ENCODE results near the gene OR10T2.
"Not testable (repeated sequence)": the region's sequence is repeated elsewhere in the genome, so short reads cannot be mapped to it uniquely, and the experiment has no call there.

The OR10T2 gene

GRCh38 chr1:158398818-158399514 lies at the start of gene OR10T2:
Gene OR10T2, minus strand, starts transcription at chr1:158399466. Its CDS starts 0 bp downstream, at chr1:158399466.
- DNase-seq: no peak

DNA sequence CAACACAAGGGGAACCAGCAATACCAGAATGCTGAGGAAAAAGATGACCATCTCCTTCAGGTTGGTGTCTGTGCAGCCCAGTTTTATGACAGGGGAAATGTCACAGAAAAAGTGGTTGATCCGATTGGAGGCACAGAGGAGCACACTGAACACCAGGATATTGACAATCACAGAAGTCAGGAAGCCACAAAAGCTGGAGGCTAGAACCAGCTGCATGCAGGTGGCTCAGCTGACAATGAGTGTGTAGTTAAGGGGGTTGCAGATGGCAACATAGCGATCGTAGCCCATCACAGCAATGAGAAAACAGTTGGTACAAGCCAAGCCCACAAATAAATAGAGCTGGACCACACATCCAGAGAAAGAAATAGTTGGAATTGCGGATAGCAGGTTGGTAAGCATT lies 46.1 kb upstream of the OR10T2 start:
- no peak for DNase-seq

GRCh38 chr1:158434741-158435140 lies 35.5 kb upstream of the OR10T2 start:
- no peak for DNase-seq

DNA sequence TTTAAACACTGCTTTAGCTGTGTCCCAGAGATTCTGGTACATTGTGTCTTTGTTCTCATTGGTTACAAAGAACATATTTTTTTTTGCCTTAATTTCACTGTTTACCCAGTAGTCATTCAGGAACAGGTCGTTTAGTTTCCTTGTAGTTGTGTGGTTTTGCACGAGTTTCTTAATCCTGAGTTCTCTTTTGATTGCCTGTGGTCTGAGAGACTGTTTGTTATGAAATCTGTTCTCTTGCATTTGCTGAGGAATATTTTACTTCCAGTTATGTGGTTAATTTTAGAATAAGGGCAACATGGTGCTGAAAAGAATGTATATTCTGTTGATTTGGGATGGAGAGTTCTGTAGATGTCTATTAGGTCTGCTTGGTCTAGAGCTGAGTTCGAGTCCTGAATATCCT lies 30.9 kb upstream of the OR10T2 start:
- not testable (repeated sequence) for DNase-seq

DNA sequence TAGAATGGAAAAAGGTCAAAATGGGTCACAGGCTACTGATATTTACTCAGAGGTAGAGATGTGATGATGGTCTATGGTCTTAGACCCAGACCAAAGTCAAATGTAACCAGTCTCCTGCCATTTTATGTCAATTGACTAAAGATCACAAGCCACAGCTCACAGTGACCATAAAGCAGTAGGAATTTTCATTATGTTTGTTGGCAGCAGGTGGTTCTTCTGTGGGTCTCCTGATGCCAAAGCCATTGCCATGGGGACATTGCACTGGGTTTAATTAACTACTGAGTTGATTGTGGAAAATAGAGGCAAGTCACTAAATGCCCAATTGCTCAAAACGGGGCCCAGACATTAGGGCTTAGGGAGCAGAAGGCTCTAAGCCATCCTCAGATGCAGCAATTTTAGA lies 26.9 kb upstream of the OR10T2 start, which contains the start of gene OR10K2:
TSS of gene OR10K2 (minus strand) at position 101 of the 400 bp plus-strand sequence. CDS start 5,371 bp downstream, outside the sequence.
- DNase-seq: no peak

DNA sequence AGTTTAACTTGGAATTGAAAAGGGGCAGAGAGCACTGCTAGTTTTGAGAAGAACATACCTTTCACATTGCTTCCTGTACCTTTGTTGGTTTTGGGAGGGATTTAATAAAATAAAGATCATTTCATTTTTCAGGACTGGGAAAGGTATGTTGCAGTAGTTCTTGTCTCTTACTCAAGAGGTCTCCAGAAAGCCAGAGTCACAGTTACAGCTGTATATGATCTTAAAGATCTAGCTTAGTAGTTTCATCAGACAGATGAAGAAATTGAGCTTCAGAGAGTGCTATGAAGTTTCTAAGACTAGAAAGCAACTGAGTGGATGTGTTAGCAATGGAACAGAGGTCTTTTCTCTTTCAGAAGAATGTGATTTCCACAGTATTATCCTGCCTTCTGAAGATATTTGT lies 25.8 kb upstream of the OR10T2 start:
- no peak for DNase-seq

GRCh38 chr1:158422212-158422611 lies 22.9 kb upstream of the OR10T2 start:
- no peak for DNase-seq

- no peak for DNase-seq
Observed at GRCh38 chr1:158417586-158417985, 18.3 kb upstream of the OR10T2 start.

- DNase-seq: no peak
Observed at GRCh38 chr1:158414651-158415345, 15.5 kb upstream of the OR10T2 start.

DNA sequence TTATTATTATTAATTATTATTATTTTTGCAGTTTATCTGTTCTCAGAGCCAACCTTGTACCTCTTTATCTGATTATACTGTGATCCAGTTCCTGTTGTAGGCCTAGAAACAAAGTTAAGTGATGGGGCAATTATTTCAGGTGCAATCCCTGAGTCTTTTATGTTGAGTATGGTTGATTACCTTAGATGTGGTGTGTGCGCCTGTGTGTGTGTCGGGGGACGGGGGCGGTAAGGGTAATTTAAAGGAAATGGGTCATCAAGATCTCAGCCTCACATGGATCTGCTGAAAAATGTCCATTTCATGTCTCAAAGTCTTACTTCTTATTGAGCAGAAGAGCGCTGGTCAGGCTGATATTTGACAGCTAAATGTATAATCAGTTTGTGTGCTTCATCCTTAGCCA lies 7.8 kb upstream of the OR10T2 start:
- DNase-seq: no peak

DNA sequence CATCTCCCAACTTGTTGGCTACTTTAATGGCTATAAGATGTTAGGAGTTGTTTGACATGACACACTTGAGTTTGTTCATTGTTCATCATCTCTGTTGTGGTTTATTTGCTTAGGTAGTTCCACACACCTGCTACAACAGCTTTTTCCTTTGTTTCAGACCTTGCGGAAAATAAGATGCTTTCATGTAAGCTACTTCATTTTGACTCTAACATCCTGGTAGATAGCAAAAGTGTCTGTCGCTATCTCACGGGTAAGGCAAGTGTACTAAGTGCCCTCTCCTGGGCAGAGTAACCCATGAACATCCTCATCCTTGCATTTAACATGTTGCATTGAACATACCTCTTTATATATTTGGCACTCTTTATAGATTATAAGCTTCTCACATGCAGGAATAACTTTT lies 1.6 kb upstream of the OR10T2 start:
- DNase-seq: no peak

- DNase-seq: no peak
Observed at GRCh38 chr1:158396646-158397045, 2.6 kb downstream of the OR10T2 start.

DNA sequence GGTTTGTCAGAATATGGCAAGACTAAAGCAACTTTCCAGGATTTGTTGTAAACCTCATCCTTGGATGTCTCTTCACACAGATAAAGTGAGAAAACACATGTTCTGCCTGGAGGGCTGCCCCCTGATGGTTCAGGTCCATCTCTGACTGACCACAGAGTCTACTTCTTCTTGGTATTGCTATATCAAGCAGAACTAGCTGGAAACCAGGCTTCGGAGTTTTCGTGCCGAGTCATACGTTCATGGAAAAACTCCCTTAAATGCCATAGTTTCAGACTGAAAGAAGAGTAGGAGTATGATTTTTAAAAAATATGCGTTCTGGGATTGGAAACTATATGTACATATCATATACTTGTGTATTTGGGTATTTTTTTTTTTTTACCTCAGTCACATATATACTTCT lies 5.8 kb downstream of the OR10T2 start:
- DNase-seq: no peak

DNA sequence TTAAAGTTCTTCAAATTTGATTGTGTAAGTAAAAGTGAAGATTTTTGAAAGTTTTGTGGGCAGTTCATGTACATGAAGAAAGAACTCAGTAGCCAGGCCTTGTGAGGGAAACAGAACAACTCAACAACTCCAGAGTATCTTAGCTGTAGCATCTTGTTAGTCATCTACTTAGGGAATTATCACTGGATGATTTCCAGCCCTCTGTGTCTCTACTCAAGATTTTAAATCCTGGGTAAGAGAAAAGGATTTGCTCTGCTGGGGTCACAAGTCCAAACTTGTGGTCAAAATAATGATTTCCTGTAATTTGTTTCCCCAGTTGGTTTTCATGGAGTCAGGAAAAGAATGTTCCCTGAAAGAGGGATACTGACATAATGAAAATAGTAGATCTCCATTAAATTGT lies 8.2 kb downstream of the OR10T2 start:
- no peak for DNase-seq

GRCh38 chr1:158390331-158390730 lies 8.9 kb downstream of the OR10T2 start:
- no peak for DNase-seq

- no peak for DNase-seq
Observed at GRCh38 chr1:158374860-158375259, 24.4 kb downstream of the OR10T2 start.

GRCh38 chr1:158374101-158374500 lies 25.2 kb downstream of the OR10T2 start:
- DNase-seq: not testable (repeated sequence)

GRCh38 chr1:158371188-158371953 lies 27.9 kb downstream of the OR10T2 start:
- DNase-seq: no peak

- no peak for DNase-seq
Observed at GRCh38 chr1:158366783-158367182, 32.5 kb downstream of the OR10T2 start.

- no peak for DNase-seq
Observed at GRCh38 chr1:158362941-158363340, 36.3 kb downstream of the OR10T2 start.

DNA sequence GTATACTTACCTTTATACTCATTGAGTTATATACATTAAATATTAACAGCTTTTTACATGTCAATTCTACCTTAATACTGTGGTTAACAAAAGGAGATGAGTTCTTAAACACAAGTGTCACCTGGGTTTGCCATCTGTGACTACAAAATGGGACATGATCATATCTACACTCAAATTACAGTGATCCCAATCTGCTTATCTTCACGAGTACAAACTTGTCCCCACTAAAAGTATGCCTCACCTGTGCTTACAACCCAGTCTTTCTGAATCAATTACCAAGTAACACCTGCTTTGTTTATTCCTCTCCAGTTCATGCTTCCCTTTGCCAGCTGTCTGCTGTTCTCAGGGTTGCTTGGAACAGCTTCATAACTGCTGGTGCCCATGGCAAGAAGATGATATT lies 36.8 kb downstream of the OR10T2 start:
- no peak for DNase-seq

DNA sequence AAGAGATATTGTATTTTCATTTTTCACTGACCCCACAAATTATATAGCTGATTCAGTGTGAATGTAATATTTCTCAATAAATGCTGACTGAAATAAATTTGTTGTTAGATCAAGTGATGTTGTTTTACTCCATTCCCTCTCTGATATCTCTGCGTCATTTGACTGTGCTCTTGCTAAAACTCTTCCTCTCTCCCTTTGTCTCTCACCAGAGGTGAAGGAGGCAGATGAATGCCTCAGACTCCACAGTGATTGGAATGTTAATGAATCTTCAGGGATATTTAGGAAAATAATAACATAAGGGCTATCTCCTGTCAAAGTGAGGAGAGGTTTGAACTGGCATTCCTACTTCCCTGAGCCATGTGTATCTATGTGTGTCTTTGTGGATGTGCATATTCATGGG lies 41.8 kb downstream of the OR10T2 start:
- no peak for DNase-seq

GRCh38 chr1:158356616-158357015 lies 42.6 kb downstream of the OR10T2 start:
- no peak for DNase-seq

GRCh38 chr1:158355773-158356285 lies 43.4 kb downstream of the OR10T2 start:
- DNase-seq: no peak

Data from NCI-H2081 treated with DMSO at 0.1 percent for 48 hours (cell line).